Breast epithelium (tissue), 3 donors: ENCODE data around the gene TTYH3.

Experiments used
- POLR2AphosphoS5 ChIP-seq, 3 donors: sonication (generic); formaldehyde crosslinking; IDR thresholded peaks; one replicate each; pipeline ENCODE4 v1.6.1; 2017; ENCODE audit warnings: antibody characterized with exemption in 3 of 3
- TF ChIP-seq, protein P1 (sequence below), 3 donors: fragments of 450-650 bp; IDR thresholded peaks; one replicate each; pipeline ENCODE4 v1.5.1; 2016 to 2017; ENCODE audit warnings: antibody characterized with exemption in 3 of 3, mild to moderate bottlenecking in 3 of 3, moderate library complexity in 3 of 3

DNA sequence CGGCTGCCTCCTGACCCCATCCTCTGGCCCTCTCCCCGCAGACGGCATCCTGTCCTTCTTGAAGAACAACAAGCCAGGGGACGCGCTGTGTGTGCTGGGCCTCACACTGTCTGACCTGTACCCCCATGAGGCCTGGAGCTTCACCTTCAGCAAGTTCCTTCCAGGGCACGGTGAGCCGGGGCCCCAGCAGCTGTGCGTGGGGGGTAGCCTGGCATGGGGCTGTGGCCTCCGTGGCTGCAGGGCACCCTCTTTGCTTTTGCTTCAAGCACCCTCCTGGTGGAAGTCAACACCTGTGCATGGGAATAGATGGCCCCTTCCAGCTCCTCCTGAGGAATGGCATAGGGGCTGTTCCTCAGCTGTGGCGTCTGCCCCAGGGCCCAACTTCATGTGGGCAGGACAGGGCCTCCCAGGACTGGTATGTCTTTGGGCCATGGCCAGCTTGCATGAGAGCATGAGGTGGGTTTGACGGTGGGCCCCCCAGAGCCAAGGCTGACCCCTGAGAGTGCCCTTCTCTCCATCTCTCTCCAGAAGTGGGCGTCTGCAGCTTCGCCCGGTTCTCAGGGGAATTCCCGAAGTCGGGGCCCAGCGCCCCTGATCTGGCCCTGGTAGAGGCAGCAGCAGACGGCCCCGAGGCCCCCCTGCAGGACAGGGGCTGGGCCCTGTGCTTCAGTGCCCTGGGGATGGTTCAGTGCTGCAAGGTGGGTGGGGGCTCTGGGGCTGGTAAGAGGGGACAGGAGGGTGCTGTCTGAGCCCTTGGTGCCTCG, 76.9 kb downstream of the TTYH3 start:
- TF ChIP-seq, protein P1, sequence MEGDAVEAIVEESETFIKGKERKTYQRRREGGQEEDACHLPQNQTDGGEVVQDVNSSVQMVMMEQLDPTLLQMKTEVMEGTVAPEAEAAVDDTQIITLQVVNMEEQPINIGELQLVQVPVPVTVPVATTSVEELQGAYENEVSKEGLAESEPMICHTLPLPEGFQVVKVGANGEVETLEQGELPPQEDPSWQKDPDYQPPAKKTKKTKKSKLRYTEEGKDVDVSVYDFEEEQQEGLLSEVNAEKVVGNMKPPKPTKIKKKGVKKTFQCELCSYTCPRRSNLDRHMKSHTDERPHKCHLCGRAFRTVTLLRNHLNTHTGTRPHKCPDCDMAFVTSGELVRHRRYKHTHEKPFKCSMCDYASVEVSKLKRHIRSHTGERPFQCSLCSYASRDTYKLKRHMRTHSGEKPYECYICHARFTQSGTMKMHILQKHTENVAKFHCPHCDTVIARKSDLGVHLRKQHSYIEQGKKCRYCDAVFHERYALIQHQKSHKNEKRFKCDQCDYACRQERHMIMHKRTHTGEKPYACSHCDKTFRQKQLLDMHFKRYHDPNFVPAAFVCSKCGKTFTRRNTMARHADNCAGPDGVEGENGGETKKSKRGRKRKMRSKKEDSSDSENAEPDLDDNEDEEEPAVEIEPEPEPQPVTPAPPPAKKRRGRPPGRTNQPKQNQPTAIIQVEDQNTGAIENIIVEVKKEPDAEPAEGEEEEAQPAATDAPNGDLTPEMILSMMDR (IDR thresholded peaks at IDR 0.05): no peak
- no peak for TF ChIP-seq POLR2AphosphoS5 (IDR thresholded peaks at IDR 0.05)
